ENCODE data around the gene TOMM20L. TPM values are rescaled to one million over a fixed set of nuclear protein-coding genes. Genes with fewer than 3 reads are reported as not detected.

Gene TOMM20L
- total and polyA plus RNA-seq, 2 of the 13 experiments (the other 11 are each of a cell fraction or from before 2014, with no cell fraction given), result 0.46 TPM; not detected in 1

- no peak for TF ChIP-seq ZBTB37 (CRISPR knock-in tag; IDR thresholded peaks at IDR 0.05)
- TF ChIP-seq NFKB2 (CRISPR knock-in tag; IDR thresholded peaks at IDR 0.05; ENCODE audit: borderline replicate concordance), result no peak
- TF ChIP-seq RBM39 (IDR thresholded peaks at IDR 0.05; ENCODE audit: low read depth, low read length, poor library complexity, severe bottlenecking), result no peak
- TF ChIP-seq ZFP41 (CRISPR knock-in tag; IDR thresholded peaks at IDR 0.05; ENCODE audit: borderline replicate concordance), result no peak
- no peak for TF ChIP-seq LRRFIP1 (CRISPR knock-in tag; conservative IDR thresholded peaks at IDR 0.05)
- TF ChIP-seq PHB2 (IDR thresholded peaks at IDR 0.05; ENCODE audit: partially characterized antibody), result no peak
- 0 out of 2 replicates have a peak, but pooled peaks have one; percentile 17 for TF ChIP-seq MEF2D (CRISPR knock-in tag; IDR thresholded peaks at IDR 0.05)
- TF ChIP-seq KMT2A (CRISPR knock-in tag; IDR thresholded peaks at IDR 0.05), result peak; percentile 90
- no peak for TF ChIP-seq ZNF800 (CRISPR knock-in tag; IDR thresholded peaks at IDR 0.05)
- no peak for TF ChIP-seq ZNF597 (CRISPR knock-in tag; IDR thresholded peaks at IDR 0.05)
- TF ChIP-seq ZZZ3 (CRISPR knock-in tag; IDR thresholded peaks at IDR 0.05; ENCODE audit: borderline replicate concordance), result no peak; the same call in 1 of the 2 replicates
- peak; percentile 26; the same call in 1 of the 2 replicates for TF ChIP-seq IKZF5 (CRISPR knock-in tag; IDR thresholded peaks at IDR 0.05)
- no peak for TF ChIP-seq PATZ1 (CRISPR knock-in tag; IDR thresholded peaks at IDR 0.05)
- 0 out of 2 replicates have a peak, but pooled peaks have one; percentile 20 for TF ChIP-seq RAD21 (CRISPR knock-in tag; IDR thresholded peaks at IDR 0.05)
- TF ChIP-seq HOXA5 (CRISPR knock-in tag; IDR thresholded peaks at IDR 0.05), result no peak
Measured at GRCh38 chr14:58427281-58428117, 31.8 kb downstream of the TOMM20L start, which contains the start of the genes KIAA0586 and TIMM9 (continued).

All from HepG2 (cell line).